NCI-H1092 treated with DMSO at 0.1 percent for 48 hours (cell line): ENCODE measurements around the gene IGDCC3.

Experiments used
- DNase-seq: peaks from one replicate; lab custom pipeline; 2025; lab: John Stamatoyannopoulos, UW

IGDCC3 gene

GRCh38 chr15:65377976-65378366, at the start of gene IGDCC3:
Gene IGDCC3 (minus strand): TSS chr15:65378002. CDS start chr15:65377788, 214 bp downstream.
- DNase-seq: no peak

DNA sequence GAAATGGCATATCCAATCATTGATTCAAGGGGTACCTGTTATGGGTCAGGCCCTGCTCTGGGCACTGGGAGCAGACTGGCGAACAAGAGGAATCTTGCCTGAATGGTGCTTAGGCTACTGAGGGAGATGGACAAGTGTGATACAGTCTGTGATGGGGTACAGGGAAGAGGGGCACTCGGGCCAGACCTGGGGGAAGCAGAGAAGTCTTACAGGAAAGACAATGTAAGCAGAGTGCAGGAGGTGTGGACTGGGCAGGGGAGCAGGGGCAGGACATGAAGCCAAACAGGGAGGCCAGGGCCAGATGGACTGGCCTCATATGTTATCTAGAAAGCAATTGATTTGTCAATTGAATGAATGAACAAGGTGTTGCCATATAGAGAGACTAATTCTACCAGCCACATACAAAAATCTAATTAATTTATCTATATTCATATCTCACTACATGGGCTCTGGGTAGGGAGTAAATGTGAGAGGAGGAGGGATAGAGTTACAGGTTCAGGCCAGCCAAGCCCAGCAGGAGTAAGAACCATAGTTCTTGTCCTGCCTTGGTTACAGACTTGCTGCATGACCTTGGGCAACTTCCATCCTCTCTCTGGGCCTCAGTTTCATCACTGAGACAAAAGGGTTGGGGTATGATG, 48.5 kb upstream of the IGDCC3 start:
- no peak for DNase-seq

DNA sequence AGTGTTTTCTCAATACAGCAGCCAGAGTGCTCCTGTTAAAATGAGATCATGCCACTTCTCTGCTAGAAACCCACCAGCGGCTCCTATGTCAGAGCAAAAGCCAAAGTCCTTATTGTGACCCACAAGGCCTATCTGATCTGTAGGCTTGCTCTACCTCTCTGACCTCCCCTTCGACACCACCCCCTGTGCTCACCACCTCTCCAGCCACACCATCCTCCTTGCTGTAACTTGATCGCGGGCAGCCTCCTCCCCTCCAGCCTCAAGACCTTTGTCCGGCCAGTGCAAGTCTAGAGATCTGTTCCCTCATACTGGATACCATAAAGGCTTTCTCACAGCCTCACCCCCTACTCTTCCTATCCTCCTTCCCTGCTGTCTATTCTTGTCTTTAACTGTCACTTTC, 46.9 kb upstream of the IGDCC3 start:
- DNase-seq: no peak

GRCh38 chr15:65423976-65424679, 46.3 kb upstream of the IGDCC3 start:
- DNase-seq: no peak

DNA sequence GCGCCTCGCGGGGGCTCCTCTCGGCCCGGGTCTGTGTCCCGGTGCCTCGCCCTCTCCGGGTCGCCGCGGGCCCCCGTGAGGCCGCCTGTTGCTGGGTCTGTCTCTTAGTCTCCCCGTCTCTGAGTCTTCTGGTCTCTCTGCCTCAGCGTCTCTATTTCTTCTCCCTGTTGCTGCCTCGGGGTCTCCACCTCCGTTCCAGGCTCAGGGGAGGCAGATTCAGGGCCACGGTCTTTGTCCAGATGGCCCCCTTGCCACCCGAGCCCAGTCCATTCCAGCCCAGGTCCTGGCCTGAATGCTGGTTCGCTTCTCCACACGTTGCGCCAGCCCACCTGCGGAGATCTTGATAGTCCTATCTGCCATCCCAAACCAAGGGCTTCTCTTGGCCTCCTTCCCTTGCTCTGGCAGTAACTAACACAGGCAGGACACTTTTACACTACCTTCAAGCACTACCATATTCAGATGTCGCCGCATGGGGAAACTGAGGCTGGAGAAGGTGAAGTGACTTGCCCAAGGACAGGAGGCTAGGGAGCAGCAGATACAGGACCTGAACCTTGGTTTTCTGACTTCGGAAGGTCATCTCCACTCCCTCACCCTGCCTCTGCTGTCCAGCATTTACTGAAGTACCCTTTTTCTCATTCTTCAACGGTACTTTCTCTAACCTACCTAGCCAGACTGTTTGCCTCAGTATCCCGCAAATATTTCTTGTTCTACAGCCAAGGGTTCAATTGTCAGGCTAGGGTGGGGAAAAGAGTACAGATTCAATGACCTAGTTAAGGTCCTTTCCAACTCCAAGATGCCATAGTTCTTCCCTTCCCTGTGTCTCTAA, 45.6 kb upstream of the IGDCC3 start:
- DNase-seq: no peak

DNA sequence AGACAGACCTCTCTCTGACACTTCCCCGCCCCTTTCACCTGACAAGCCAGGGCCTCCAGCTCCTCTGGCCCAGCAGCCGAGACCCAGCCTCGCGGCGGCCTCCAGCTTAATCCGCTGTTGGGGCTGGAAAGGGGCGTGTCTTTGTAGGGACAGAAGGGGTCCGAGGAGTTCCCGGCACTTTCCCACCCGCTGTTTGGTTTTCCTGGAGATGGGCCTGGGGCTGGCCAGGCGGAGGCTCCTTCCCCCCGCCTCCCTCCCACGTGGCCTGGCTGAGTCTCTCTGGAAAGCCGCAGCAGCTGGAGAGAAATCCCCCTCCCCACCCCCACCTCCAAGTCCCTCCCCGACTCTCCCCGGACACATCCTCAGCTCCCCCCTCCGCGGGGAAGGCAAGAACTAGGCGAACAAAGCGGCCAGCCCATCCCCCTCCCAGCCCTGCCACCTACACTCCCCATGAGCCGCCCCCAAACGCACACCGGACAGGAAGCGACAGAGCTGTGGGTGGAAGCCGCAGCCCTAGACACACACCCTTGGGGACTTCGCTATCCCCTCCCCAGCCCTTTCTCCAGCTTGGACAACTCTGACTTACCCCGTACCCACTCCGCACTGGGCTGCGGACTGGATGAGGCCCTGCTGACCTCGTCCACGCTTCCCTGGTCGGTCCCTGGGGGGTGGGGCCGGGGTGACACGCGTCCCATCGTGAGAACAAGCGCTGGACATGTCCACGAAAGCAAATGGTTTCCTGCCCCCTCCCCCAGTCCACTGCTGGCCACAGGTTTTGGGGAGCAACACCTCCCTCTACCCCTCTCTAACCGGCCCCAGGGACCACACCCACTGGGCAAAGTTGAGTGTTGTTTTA, 43.8 kb upstream of the IGDCC3 start:
- DNase-seq: no peak

DNA sequence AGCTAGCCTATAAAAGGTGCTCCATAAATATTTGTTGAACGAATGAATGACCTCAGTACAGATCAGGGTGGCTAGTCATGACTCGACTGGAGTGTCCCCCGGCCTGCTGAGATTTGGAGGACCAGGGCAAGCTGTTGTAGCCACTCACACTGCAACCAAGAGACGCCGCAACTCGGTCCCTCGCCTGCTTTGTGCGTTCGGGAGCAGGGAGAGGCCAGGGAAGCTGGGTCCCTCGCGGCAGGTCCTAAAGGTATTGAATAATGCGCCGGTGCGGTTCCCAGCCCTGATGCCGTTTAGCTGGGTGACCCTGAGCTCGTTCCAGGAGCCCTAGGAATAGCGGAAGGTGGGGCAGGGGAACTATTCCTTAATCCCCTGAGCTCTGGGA, 43.2 kb upstream of the IGDCC3 start:
- no peak for DNase-seq

DNA sequence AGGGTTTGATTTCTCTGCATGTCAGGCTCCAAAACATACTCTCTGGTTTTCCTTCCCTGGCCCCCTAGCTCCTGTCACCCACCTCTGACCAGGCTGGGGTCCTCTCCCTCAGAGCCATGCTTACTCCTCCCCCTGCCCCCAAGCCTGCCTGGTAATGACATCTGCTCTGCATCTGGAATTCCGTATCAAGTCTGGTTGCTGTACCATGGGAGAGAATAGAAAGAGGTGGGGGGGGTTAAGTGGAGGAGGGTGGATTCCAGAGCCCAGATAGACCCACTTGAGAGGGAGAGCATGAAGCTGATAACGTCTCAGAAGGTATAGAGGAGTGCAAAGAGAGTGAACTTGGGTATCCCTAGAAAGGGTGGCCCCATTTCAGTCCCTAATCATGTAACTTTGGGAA, 40.8 kb upstream of the IGDCC3 start:
- DNase-seq: no peak

- no peak for DNase-seq
Observed at GRCh38 chr15:65416845-65417416, 39.1 kb upstream of the IGDCC3 start.

GRCh38 chr15:65414841-65415621, 37.2 kb upstream of the IGDCC3 start:
- peak; percentile 71 for DNase-seq

DNA sequence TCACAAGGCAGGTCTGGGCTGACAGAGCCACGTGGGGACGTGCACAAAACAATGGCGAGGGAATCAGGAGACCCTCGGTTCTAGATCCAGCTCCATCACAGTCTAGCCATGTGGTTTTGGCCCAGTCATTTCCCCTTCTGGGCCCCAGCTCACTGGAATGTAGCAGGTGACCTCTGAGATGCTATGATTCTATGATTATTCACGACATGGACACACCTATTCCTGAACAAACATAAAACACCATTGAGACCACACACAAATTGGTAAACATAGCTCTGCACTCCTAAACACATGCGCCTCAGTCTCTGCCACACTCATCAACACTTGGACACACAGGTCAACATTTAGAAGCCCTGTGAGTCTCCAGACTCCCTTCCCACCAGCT, 36.0 kb upstream of the IGDCC3 start:
- DNase-seq: no peak

- no peak for DNase-seq
Observed at GRCh38 chr15:65413051-65413759, 35.4 kb upstream of the IGDCC3 start.

GRCh38 chr15:65412556-65412955, 34.8 kb upstream of the IGDCC3 start:
- no peak for DNase-seq

GRCh38 chr15:65411465-65412071, 33.8 kb upstream of the IGDCC3 start:
- DNase-seq: no peak

GRCh38 chr15:65410972-65411371, 33.2 kb upstream of the IGDCC3 start:
- no peak for DNase-seq

GRCh38 chr15:65410036-65410435, 32.2 kb upstream of the IGDCC3 start:
- no peak for DNase-seq

GRCh38 chr15:65409036-65409631, 31.3 kb upstream of the IGDCC3 start:
- no peak for DNase-seq

DNA sequence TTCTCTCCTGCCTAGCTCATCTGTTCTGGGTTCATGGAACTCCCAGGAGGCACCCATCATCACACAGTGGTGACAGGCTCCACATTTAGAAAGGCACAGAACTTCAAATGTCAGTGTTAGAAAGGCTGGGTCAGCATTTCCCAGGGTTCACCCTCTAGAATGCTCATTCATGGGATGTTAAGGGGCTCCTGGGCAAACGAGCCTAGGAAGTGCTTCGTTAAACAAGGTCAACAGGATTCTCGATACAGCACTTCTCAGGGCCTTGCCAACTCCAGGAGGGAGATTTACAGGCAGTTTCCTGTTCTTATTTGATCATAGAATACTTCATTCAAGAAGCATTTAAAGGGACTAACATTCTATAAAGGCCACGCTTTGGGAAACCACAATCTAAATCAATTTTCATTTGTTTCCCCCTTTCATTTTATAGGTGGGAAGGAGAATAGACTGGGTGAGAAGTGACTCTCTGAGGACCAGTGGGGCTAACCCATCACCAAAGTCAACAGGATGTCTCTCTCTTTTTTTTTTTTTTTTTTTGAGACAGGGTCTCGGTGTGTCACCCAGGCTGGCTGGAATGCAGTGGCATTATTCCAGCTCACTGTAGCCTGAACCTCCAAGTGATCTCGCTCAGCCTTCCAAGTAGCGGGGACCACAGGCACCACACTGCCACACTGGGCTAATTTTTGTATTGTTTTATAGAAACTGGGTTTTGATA, 30.7 kb upstream of the IGDCC3 start:
- DNase-seq: no peak
